ENCODE results near the gene TFPT.

TFPT gene

GRCh38 chr19:54069470-54069869, 46.0 kb downstream of the TFPT start:
- no peak for DNase-seq

- no peak for DNase-seq
These were observed 51.9 kb downstream of the TFPT start, which contains the start of gene VSTM1 for GRCh38 chr19:54063350-54064116. TSS of gene VSTM1 (minus strand) at chr19:54063897. CDS start at chr19:54063777, 120 bp downstream.

GRCh38 chr19:54062643-54063042, 52.8 kb downstream of the TFPT start:
- no peak for DNase-seq
